Fibroblast of pulmonary artery (primary cell): Measurements from ENCODE around the gene PML.
A peak's percentile ranks its signal among the peaks of the same experiment; 100 is the strongest.

ENCODE experiments used
- DNase-seq: peaks from one replicate; pipeline ENCODE4 v3.0.0-alpha.2; 2010; ENCODE audit warnings: low read depth
- H3K4me3 ChIP-seq: replicated peaks from 2 replicates; pipeline ENCODE4 v1.5.1; 2011; ENCODE audit warnings: low read depth, mild to moderate bottlenecking, control low read depth, low read length, moderate library complexity
- CTCF ChIP-seq: IDR thresholded peaks from 2 replicates; pipeline ENCODE4 v1.5.1; 2011; ENCODE audit warnings: mild to moderate bottlenecking, control low read depth, low read length, inconsistent platforms; ENCODE audit errors: missing control alignments

Gene PML

GRCh38 chr15:73948982-73949381 lies 45.5 kb upstream of the PML start:
- TF ChIP-seq CTCF: no peak
- no peak overlapping the region for H3K4me3 ChIP-seq
- DNase-seq: no peak

DNA sequence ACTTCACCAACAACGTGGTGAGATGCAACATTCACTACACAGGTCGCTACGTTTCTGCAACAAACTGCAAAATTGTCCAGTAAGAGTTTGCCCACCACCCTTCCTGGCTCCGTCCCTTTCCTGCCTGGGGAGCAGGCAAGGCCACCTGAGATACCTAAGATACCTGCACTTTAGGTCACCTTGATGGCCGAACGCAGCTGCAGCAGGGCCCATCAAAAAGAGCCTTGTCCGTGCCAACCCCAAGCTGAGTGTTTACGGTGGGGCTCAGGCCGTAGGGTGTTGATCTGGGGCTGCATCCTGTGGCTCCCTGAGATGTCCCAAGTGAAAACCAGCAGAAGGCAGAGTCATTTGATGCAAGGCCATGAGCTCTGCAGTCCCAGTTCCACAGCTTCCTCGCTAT lies 45.0 kb upstream of the PML start:
- H3K4me3 ChIP-seq: no peak overlapping the region
- DNase-seq: no peak
- no peak for TF ChIP-seq CTCF

- no peak for DNase-seq
- TF ChIP-seq CTCF: no peak
- no peak overlapping the region for H3K4me3 ChIP-seq
Measured at GRCh38 chr15:73950479-73950830, 44.1 kb upstream of the PML start.

DNA sequence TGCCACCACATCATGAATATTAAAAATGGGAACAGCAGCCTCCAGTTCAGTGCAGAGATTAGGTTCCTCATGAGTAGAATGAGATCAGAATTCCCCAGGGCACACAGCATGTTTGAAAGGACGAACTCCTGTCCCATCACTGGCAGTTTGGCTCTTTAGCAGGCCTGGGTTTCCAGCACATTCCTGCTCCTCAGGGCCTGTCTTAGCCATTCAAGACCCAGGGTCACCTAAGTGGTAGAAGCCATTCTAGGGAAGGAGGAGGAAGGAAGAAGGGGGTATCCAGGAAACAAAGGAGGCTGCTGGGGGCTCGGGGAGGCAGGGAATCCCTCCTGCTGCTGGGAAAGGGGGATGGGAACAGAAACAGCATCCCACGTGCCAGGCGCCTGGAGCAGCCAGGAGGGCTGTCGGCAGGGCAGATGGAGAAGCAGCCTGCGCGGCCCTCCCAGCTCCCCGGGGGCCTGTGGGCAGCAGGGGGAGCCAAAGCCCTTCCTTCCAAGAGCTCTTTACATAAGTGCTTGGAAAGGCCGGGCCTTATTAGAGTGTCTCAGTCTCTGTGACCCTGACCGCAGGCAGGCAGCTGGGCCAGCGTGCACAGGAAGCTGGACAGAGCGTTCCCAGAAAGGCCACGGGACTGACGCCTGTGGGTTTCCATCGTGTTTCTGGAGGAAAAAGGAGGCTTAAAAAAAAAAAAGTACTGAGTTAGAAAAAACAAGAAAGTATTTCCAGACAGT lies 43.5 kb upstream of the PML start:
- peak; percentile 98 for DNase-seq
- no peak overlapping the region for H3K4me3 ChIP-seq
- peak; percentile 76 for TF ChIP-seq CTCF

DNA sequence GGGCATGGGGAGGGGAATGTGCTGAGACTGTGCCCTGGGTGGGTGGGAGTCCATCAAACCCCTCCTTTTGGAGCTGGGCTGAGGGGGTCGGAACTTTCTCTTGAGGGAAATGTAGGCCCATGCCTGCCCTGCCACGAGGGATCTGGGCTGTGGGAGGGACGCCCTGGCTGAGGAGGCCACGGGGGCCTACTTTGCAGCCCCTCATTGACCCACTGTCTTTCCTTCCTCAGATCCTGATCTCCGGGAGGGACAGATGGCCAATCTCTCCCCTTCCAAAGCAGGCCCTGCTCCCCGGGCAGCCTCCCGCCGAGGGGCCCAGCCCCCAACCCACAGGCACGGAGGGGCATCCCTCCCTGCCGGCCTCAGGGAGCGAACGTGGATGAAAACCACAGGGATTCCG lies 42.9 kb upstream of the PML start:
- no peak for TF ChIP-seq CTCF
- DNase-seq: no peak
- H3K4me3 ChIP-seq: no peak overlapping the region

DNA sequence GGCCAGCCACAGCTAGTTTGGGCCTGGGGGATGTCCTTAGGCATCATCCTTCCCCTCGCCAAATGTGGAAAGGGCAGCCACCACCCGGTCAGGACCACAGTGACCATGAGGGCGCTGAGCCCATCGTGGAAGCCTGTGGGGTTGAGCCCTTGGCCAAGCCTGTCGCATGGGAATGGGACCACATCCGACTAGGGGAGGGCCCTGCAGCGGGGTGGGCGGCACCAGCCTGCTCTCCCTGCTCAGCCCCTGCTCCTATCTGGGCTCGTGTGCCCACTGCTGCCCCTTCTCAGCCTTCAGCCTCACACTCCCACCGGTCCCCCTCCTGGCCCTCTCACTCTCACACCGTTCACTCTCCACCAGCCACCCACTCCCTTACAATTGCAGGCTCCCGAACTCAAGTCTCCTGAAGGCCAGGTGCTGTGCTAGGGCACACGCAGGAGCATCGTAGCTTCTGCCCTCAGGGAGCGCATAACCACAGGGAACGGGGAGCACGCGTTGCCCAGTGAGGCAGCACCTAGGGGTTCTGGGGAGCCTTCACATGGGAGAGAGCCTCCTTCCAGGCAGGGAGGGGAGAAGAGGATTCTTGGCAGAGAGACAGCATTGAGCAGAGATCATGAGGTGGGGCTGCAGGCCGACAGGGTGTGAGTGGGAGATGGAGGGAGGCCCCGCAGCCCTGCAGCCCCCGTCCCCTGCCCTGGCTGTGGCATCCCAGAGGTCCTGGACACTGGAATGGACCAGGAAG lies 42.2 kb upstream of the PML start:
- H3K4me3 ChIP-seq: no peak overlapping the region
- no peak for TF ChIP-seq CTCF
- DNase-seq: no peak
